Measurements from ENCODE around the gene MSX2. TPM values are rescaled to one million over a fixed set of nuclear protein-coding genes. Genes with fewer than 3 reads are reported as not detected.
A peak's percentile ranks its signal among the peaks of the same experiment; 100 is the strongest.

Gene MSX2
- 0.27 TPM for total RNA-seq
- long read RNA-seq, partial matches to known transcripts = 0 of 1 reads
- long read RNA-seq, other reads (novel, unspliced or antisense) = 0 of 1 reads

- H3K4me1 ChIP-seq = peaks cover 21% of the 10 kb centered on the region
- no peaks in the 10 kb centered on the region for H3K36me3 ChIP-seq
- DNase-seq (peak; percentile 88), ATAC-seq (peak; percentile 96 to 99)
- H3K27me3 ChIP-seq (ENCODE audit: low read depth) = peaks cover 91% of the 10 kb centered on the region
- peak within 1 kb of the TSS; percentile 67 for H3K27ac ChIP-seq
- H3K4me3 ChIP-seq = peak within 1 kb of the TSS; percentile 61
- no peak for TF ChIP-seq CTCF (IDR thresholded peaks at IDR 0.05)
- no peaks in the 10 kb centered on the region for H3K9me3 ChIP-seq
- intact Hi-C loops (cut with DNase I) = no loop called here
Measured at GRCh38 chr5:174724484-174725260, at the start of gene MSX2. TSS of gene MSX2 (plus strand) at chr5:174724582. CDS start at chr5:174724660, 78 bp downstream.

- H3K27ac ChIP-seq = no peak overlapping the region
- DNase-seq (no peak), ATAC-seq (no peak)
- no peak overlapping the region for H3K4me3 ChIP-seq
- intact Hi-C loops (cut with DNase I) = no loop called here
- TF ChIP-seq CTCF (IDR thresholded peaks at IDR 0.05) = no peak
- no peaks in the 10 kb centered on the region for H3K36me3 ChIP-seq
- no peaks in the 10 kb centered on the region for H3K9me3 ChIP-seq
- H3K4me1 ChIP-seq = no peaks in the 10 kb centered on the region
- peaks cover 10% of the 10 kb centered on the region for H3K27me3 ChIP-seq (ENCODE audit: low read depth)
Measured at GRCh38 chr5:174675110-174675509, 49.3 kb upstream of the MSX2 start.

GRCh38 chr5:174675916-174676315, 48.5 kb upstream of the MSX2 start:
- Histone ChIP-seq H3K27ac (no peak overlapping the region), H3K9me3 (no peaks in the 10 kb centered on the region), H3K27me3 (ENCODE audit: low read depth) (peaks cover 10% of the 10 kb centered on the region), H3K36me3 (no peaks in the 10 kb centered on the region), H3K4me3 (no peak overlapping the region), H3K4me1 (no peaks in the 10 kb centered on the region)
- DNase-seq (no peak), ATAC-seq (no peak)
- intact Hi-C loops (cut with DNase I) = no loop called here
- no peak for TF ChIP-seq CTCF (IDR thresholded peaks at IDR 0.05)

GRCh38 chr5:174678107-174678506, 46.3 kb upstream of the MSX2 start:
- ATAC-seq (no peak), DNase-seq (no peak)
- Histone ChIP-seq H3K27ac (no peak overlapping the region), H3K27me3 (ENCODE audit: low read depth) (peaks cover 10% of the 10 kb centered on the region), H3K36me3 (no peaks in the 10 kb centered on the region), H3K4me1 (no peaks in the 10 kb centered on the region), H3K9me3 (no peaks in the 10 kb centered on the region), H3K4me3 (no peak overlapping the region)
- TF ChIP-seq CTCF (IDR thresholded peaks at IDR 0.05) = no peak
- intact Hi-C loops (cut with DNase I) = no loop called here

GRCh38 chr5:174680901-174681565, 43.3 kb upstream of the MSX2 start:
- H3K27me3 ChIP-seq (ENCODE audit: low read depth) = peaks cover 13% of the 10 kb centered on the region
- intact Hi-C loops (cut with DNase I) = no loop called here
- H3K36me3 ChIP-seq = no peaks in the 10 kb centered on the region
- H3K9me3 ChIP-seq = no peaks in the 10 kb centered on the region
- no peak for ATAC-seq
- no peak overlapping the region for H3K4me3 ChIP-seq
- no peaks in the 10 kb centered on the region for H3K4me1 ChIP-seq
- no peak for DNase-seq
- no peak for TF ChIP-seq CTCF (IDR thresholded peaks at IDR 0.05)
- no peak overlapping the region for H3K27ac ChIP-seq
